ENCODE data around the gene SAP30.

- TF ChIP-seq CTCF (IDR thresholded peaks at IDR 0.05; ENCODE audit: poor library complexity) (no peak), EZH2phosphoT487 (IDR thresholded peaks at IDR 0.05; ENCODE audit: low read depth, severe bottlenecking, unreplicated experiment) (no peak), EZH2 (IDR thresholded peaks at IDR 0.05; ENCODE audit: borderline replicate concordance) (no peak)
These were observed 42.4 kb upstream of the SAP30 start for GRCh38 chr4:173328236-173328901.
